ENCODE data around the gene SAG. TPM values are rescaled to one million over a fixed set of nuclear protein-coding genes. Genes with fewer than 3 reads are reported as not detected.

The SAG gene
- total and polyA plus RNA-seq, 10 of the 15 experiments (the other 5 are each of a cell fraction or from before 2014, with no cell fraction given), result 0.06 to 0.47 TPM; not detected in 8

- TF ChIP-seq TCF3 (IDR thresholded peaks at IDR 0.05; ENCODE audit: borderline replicate concordance, insufficient read depth, low read depth, low read length) (no peak; the same call in 1 of the 2 replicates), EP300 (IDR thresholded peaks at IDR 0.05; ENCODE audit: borderline replicate concordance in 1 of 2, control insufficient read depth in 1 of 2, low read depth in 2 of 2, low read length in 2 of 2) (no peak), SP1 (IDR thresholded peaks at IDR 0.05; ENCODE audit: low read depth, low read length) (no peak), MEF2A (IDR thresholded peaks at IDR 0.05; ENCODE audit: insufficient read depth, low read depth, low read length) (peak; percentile 92), DPF2 (IDR thresholded peaks at IDR 0.05) (no peak), BHLHE40 (IDR thresholded peaks at IDR 0.05; ENCODE audit: borderline replicate concordance in 1 of 2, low read depth in 2 of 2, low read length in 1 of 2) (peak; percentile 38 to 73; a peak in 3 of 4 replicates), SIX5 (IDR thresholded peaks at IDR 0.05; ENCODE audit: low read depth, low read length, severe bottlenecking) (no peak), STAT3 (IDR thresholded peaks at IDR 0.05; ENCODE audit: low read depth, low read length) (no peak), PML (IDR thresholded peaks at IDR 0.05; ENCODE audit: low read length) (peak; percentile 69; the same call in 1 of the 2 replicates), SMAD5 (IDR thresholded peaks at IDR 0.05; ENCODE audit: low read depth) (no peak), CEBPZ (IDR thresholded peaks at IDR 0.05; ENCODE audit: low read depth, low read length) (no peak), SKIL (IDR thresholded peaks at IDR 0.05; ENCODE audit: low read depth, poor library complexity, severe bottlenecking) (no peak), ZNF622 (IDR thresholded peaks at IDR 0.05) (no peak), SMAD1 (IDR thresholded peaks at IDR 0.05; ENCODE audit: low read depth, partially characterized antibody) (no peak), RFX5 (IDR thresholded peaks at IDR 0.05; ENCODE audit: low read depth, low read length) (no peak), NR2C1 (IDR thresholded peaks at IDR 0.05) (no peak), YBX1 (IDR thresholded peaks at IDR 0.05) (no peak), KLF5 (IDR thresholded peaks at IDR 0.05; ENCODE audit: partially characterized antibody) (no peak), IRF3 (IDR thresholded peaks at IDR 0.05) (no peak), HDAC2 (IDR thresholded peaks at IDR 0.05) (no peak), RCOR1 (conservative IDR thresholded peaks at IDR 0.05; ENCODE audit: low read depth, low read length) (no peak), HDAC6 (IDR thresholded peaks at IDR 0.05; ENCODE audit: unreplicated experiment) (no peak)
- TF ChIP-seq, protein P1, sequence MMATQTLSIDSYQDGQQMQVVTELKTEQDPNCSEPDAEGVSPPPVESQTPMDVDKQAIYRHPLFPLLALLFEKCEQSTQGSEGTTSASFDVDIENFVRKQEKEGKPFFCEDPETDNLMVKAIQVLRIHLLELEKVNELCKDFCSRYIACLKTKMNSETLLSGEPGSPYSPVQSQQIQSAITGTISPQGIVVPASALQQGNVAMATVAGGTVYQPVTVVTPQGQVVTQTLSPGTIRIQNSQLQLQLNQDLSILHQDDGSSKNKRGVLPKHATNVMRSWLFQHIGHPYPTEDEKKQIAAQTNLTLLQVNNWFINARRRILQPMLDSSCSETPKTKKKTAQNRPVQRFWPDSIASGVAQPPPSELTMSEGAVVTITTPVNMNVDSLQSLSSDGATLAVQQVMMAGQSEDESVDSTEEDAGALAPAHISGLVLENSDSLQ (IDR thresholded peaks at IDR 0.05), result no peak
These were observed 78.0 kb downstream of the SAG start (continued) for GRCh38 chr2:233385489-233386044.
